Caco-2 (cell line): Measurements from ENCODE around the gene GTPBP3. TPM values are rescaled to one million over a fixed set of nuclear protein-coding genes. Genes with fewer than 3 reads are reported as not detected.

Source experiments
- BruUV-seq: library from RNA; stranded (reverse); fragments of 400-500 nt; replicated peaks from 2 replicates; lab custom pipeline; 2021; lab: Mats Ljungman, UMichigan
- CTCF ChIA-PET: fragments of 300-600 bp; sonication (Branson Sonifier 250); formaldehyde crosslinking; loops from one replicate; lab custom pipeline; 2022; ENCODE audit warnings: antibody characterized with exemption; lab: Charles Lee
- POLR2A ChIA-PET: fragments of 300-600 bp; sonication (Branson Sonifier 250); formaldehyde crosslinking; loops from one replicate; lab custom pipeline; 2022; ENCODE audit warnings: antibody characterized with exemption; lab: Charles Lee
- DNase-seq, 2 experiments: peaks; one replicate each; pipeline versions ENCODE4 v3.0.0 to v3.0.0-alpha.2; 2020 to 2022
- H3K27me3 ChIP-seq: replicated peaks from 2 replicates; pipeline ENCODE4 v1.6.0; 2011; ENCODE audit warnings: low read length; ENCODE audit not compliant: control insufficient read depth, insufficient read depth
- H3K36me3 ChIP-seq: 2 replicates; pipeline ENCODE4 v1.5.1; 2011; ENCODE audit warnings: low read length; ENCODE audit not compliant: control insufficient read depth, insufficient read depth
- H3K4me1 ChIP-seq: fragments of 250-450 bp; sonication (Bioruptor Pico); 2 replicates; pipeline ENCODE4 v1.5.1; 2020; ENCODE audit warnings: mild to moderate bottlenecking
- H3K4me3 ChIP-seq: 2 replicates; pipeline ENCODE4 v1.5.1; 2011; ENCODE audit warnings: low read depth, mild to moderate bottlenecking, control low read depth, low read length
- H3K9me3 ChIP-seq: fragments of 250-450 bp; sonication (Bioruptor Pico); 2 replicates; pipeline ENCODE4 v1.5.1; 2020; ENCODE audit warnings: mild to moderate bottlenecking, moderate library complexity
- H3K27ac Mint-ChIP-seq: one replicate; pipeline ENCODE4 v1.8.0; 2022; ENCODE audit warnings: mixed read lengths; ENCODE audit not compliant: unreplicated experiment
- H3K27me3 Mint-ChIP-seq: one replicate; pipeline ENCODE4 v1.8.0; 2022; ENCODE audit warnings: mixed read lengths; ENCODE audit not compliant: insufficient read depth, unreplicated experiment
- H3K36me3 Mint-ChIP-seq: one replicate; pipeline ENCODE4 v1.8.0; 2022; ENCODE audit warnings: mild to moderate bottlenecking, mixed read lengths; ENCODE audit not compliant: insufficient read depth, unreplicated experiment
- H3K4me1 Mint-ChIP-seq: one replicate; pipeline ENCODE4 v1.8.0; 2022; ENCODE audit warnings: low read depth, mixed read lengths; ENCODE audit not compliant: unreplicated experiment
- H3K4me3 Mint-ChIP-seq: one replicate; pipeline ENCODE4 v1.8.0; 2022; ENCODE audit warnings: mild to moderate bottlenecking, moderate library complexity, mixed read lengths; ENCODE audit not compliant: unreplicated experiment
- H3K9me3 Mint-ChIP-seq: one replicate; pipeline ENCODE4 v1.8.0; 2022; ENCODE audit warnings: mixed read lengths; ENCODE audit not compliant: unreplicated experiment
- intact Hi-C: fragments of 100-400 bp; cut with micrococcal nuclease; formaldehyde crosslinking; loops from one replicate; pipeline ENCODE4 v1.10.0; 2022; ENCODE audit not compliant: unreplicated experiment
- total RNA-seq: library from RNA; stranded (reverse); gene quantifications from 2 replicates; pipeline ENCODE4 v1.2.3, GENCODE V29; 2022
- TF ChIP-seq, protein P1 (sequence below), 2 experiments: fragments of 200-600 bp in 1 of 2; IDR thresholded peaks; 1 replicate in 1 of 2; 2 replicates in 1 of 2; pipeline versions ENCODE4 v1.5.1 to v1.8.0; 2011 to 2022; ENCODE audit warnings: antibody characterized with exemption in 1 of 2, control low read depth in 1 of 2, inconsistent platforms in 1 of 2, low read depth in 1 of 2, low read length in 1 of 2, mild to moderate bottlenecking in 1 of 2, moderate library complexity in 1 of 2; ENCODE audit not compliant: insufficient read depth in 1 of 2, severe bottlenecking in 1 of 2, unreplicated experiment in 1 of 2

The GTPBP3 gene
- total RNA-seq, 1 experiment from 2014 or later, result 50.7 TPM

DNA sequence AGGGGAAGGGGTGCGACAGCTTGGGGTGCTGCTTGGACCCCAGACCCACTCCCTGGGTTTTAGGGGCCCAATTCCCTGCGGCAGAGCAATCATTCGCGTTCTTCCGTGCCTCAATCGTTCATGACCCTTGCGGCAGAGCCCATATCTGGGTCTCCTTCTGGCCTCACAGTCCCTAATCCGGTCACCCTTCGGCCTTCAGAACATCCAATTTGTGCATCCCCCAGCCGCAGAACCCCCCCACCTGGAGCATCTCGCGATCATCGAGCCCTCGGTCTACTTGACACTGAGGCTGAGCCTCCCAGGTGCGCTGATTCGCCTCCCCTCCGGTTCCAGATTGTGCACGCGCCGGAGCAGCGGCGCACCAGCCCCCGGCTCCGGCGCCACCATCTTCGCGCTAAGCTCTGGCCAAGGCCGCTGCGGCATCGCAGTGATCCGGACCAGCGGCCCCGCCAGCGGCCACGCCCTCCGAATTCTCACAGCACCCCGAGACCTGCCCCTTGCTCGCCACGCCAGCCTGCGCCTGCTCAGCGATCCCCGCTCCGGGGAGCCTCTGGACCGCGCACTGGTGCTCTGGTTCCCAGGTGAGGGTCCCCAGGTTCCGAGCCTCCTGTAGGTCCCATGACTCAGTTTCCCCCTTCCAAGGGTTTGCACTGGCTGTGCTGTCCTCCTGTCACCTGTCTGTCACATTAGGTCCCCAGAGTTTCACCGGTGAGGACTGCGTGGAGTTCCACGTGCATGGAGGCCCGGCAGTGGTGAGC lies 501 bp downstream of the GTPBP3 start:
- Mint-ChIP-seq H3K9me3 (no peaks in the 10 kb centered on the region), H3K4me3 (peak overlapping the region; percentile 85), H3K27me3 (no peaks in the 10 kb centered on the region), H3K4me1 (no peaks in the 10 kb centered on the region), H3K36me3 (peaks cover 42% of the 10 kb centered on the region), H3K27ac (peak overlapping the region; percentile 97)
- POLR2A ChIA-PET, result no interaction called here
- TF ChIP-seq, protein P1, sequence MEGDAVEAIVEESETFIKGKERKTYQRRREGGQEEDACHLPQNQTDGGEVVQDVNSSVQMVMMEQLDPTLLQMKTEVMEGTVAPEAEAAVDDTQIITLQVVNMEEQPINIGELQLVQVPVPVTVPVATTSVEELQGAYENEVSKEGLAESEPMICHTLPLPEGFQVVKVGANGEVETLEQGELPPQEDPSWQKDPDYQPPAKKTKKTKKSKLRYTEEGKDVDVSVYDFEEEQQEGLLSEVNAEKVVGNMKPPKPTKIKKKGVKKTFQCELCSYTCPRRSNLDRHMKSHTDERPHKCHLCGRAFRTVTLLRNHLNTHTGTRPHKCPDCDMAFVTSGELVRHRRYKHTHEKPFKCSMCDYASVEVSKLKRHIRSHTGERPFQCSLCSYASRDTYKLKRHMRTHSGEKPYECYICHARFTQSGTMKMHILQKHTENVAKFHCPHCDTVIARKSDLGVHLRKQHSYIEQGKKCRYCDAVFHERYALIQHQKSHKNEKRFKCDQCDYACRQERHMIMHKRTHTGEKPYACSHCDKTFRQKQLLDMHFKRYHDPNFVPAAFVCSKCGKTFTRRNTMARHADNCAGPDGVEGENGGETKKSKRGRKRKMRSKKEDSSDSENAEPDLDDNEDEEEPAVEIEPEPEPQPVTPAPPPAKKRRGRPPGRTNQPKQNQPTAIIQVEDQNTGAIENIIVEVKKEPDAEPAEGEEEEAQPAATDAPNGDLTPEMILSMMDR (IDR thresholded peaks at IDR 0.05; ENCODE audit: insufficient read depth in 1 of 2, low read depth in 1 of 2, low read length in 1 of 2, severe bottlenecking in 1 of 2, unreplicated experiment in 1 of 2), result no peak
- Histone ChIP-seq H3K4me3 (peak overlapping the region; percentile 59), H3K36me3 (no peaks in the 10 kb centered on the region), H3K9me3 (no peaks in the 10 kb centered on the region), H3K4me1 (0 out of 2 replicates have a peak, but pooled peaks cover 9% of the 10 kb centered on the region), H3K27me3 (no peaks in the 10 kb centered on the region)
- intact Hi-C loops, result loop anchor here (2.0 to 5.0 kb wide), 2 partner anchors 29 to 219 kb away; partner anchors contain the start of genes COLGALT1 and DDA1
- no TSS peak for BruUV-seq
- peak in 1 of 2 experiments; percentile 43 for DNase-seq
- CTCF ChIA-PET, result no interaction called here

GRCh38 chr19:17338433-17339078 lies 1.2 kb downstream of the GTPBP3 start:
- H3K27me3 ChIP-seq, result no peaks in the 10 kb centered on the region
- ChIA-PET CTCF (no interaction called here), POLR2A (no interaction called here)
- H3K9me3 Mint-ChIP-seq, result no peaks in the 10 kb centered on the region
- no peaks in the 10 kb centered on the region for H3K4me1 Mint-ChIP-seq
- no peak for DNase-seq
- H3K4me1 ChIP-seq, result 0 out of 2 replicates have a peak, but pooled peaks cover 9% of the 10 kb centered on the region
- H3K36me3 Mint-ChIP-seq, result peaks cover 40% of the 10 kb centered on the region
- intact Hi-C loops, result loop anchor here (5.0 kb wide), 1 partner anchor 219 kb away; the partner anchor contains the start of gene COLGALT1
- peak overlapping the region; percentile 97 for H3K27ac Mint-ChIP-seq
- BruUV-seq, result no TSS peak
- peak overlapping the region; percentile 59 for H3K4me3 ChIP-seq
- no peaks in the 10 kb centered on the region for H3K27me3 Mint-ChIP-seq
- TF ChIP-seq, protein P1 (IDR thresholded peaks at IDR 0.05; ENCODE audit: insufficient read depth in 1 of 2, low read depth in 1 of 2, low read length in 1 of 2, severe bottlenecking in 1 of 2, unreplicated experiment in 1 of 2), result no peak
- H3K4me3 Mint-ChIP-seq, result peak overlapping the region; percentile 85
- no peaks in the 10 kb centered on the region for H3K36me3 ChIP-seq
- no peaks in the 10 kb centered on the region for H3K9me3 ChIP-seq

DNA sequence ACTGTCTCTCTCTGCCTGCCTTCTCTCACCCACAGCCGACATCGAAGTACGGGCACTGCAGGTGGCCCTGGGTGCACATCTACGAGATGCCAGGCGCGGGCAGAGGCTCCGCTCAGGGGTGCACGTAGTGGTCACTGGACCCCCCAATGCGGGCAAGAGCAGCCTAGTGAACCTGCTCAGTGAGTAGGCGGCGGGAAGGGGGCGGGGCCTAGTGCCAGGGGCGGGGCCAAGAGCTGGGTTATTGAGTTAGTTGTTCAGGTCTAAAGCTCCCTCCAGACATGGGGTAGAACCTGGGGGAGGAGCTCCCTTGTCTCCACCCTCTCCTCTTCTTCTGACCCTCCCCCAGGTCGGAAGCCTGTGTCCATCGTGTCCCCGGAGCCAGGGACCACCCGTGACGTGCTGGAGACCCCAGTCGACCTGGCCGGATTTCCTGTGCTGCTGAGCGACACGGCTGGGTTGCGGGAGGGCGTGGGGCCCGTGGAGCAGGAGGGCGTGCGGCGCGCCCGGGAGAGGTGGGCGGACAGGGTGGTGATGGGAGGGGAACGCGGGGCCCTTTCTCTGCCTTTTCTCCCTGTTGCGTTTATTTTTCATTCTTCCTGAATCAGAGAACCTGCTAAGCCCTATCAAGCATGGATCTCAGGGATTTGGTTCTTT lies 1.9 kb downstream of the GTPBP3 start:
- no TSS peak for BruUV-seq
- ChIA-PET POLR2A (no interaction called here), CTCF (no interaction called here)
- Mint-ChIP-seq H3K4me1 (no peaks in the 10 kb centered on the region), H3K9me3 (no peaks in the 10 kb centered on the region), H3K27ac (no peak overlapping the region), H3K27me3 (no peaks in the 10 kb centered on the region), H3K36me3 (peaks cover 42% of the 10 kb centered on the region), H3K4me3 (peak overlapping the region; percentile 85)
- intact Hi-C loops, result loop anchor here (5.0 kb wide), 1 partner anchor 218 kb away; the partner anchor contains the start of gene COLGALT1
- H3K4me1 ChIP-seq, result 0 out of 2 replicates have a peak, but pooled peaks cover 5% of the 10 kb centered on the region
- DNase-seq, result no peak
- no peak overlapping the region for H3K4me3 ChIP-seq
- no peaks in the 10 kb centered on the region for H3K36me3 ChIP-seq
- no peaks in the 10 kb centered on the region for H3K27me3 ChIP-seq
- H3K9me3 ChIP-seq, result no peaks in the 10 kb centered on the region
- TF ChIP-seq, protein P1 (IDR thresholded peaks at IDR 0.05; ENCODE audit: insufficient read depth in 1 of 2, low read depth in 1 of 2, low read length in 1 of 2, severe bottlenecking in 1 of 2, unreplicated experiment in 1 of 2), result no peak
